Stimulated activated CD4-positive, alpha-beta T cell treated with anti-CD3 and anti-CD28 coated beads, Interleukin-4, amount 100 ng/mL, for 1 hour (primary cell): ENCODE data around the gene CBR3.
"Not testable (repeated sequence)": the region's sequence is repeated elsewhere in the genome, so short reads cannot be mapped to it uniquely, and the experiment has no call there.

Experiments
- DNase-seq: peaks from one replicate; pipeline ENCODE4 v3.0.0-alpha.2; 2020

The CBR3 gene

GRCh38 chr21:36120304-36120888, 14.5 kb upstream of the CBR3 start:
- no peak for DNase-seq

- no peak for DNase-seq
Measured at GRCh38 chr21:36122977-36123376, 11.9 kb upstream of the CBR3 start.

GRCh38 chr21:36124395-36124794, 10.5 kb upstream of the CBR3 start:
- DNase-seq, result no peak

GRCh38 chr21:36125512-36126207, 9.2 kb upstream of the CBR3 start:
- peak; percentile 51 for DNase-seq

- DNase-seq, result no peak
Measured at GRCh38 chr21:36126208-36126565, 8.7 kb upstream of the CBR3 start.

GRCh38 chr21:36126621-36127110, 8.2 kb upstream of the CBR3 start:
- DNase-seq, result no peak

GRCh38 chr21:36127250-36127904, 7.5 kb upstream of the CBR3 start:
- DNase-seq, result no peak

GRCh38 chr21:36127977-36128376, 6.9 kb upstream of the CBR3 start:
- no peak for DNase-seq

- DNase-seq, result no peak
Measured at GRCh38 chr21:36129219-36129618, 5.7 kb upstream of the CBR3 start.

GRCh38 chr21:36130414-36130762, 4.5 kb upstream of the CBR3 start:
- not testable (repeated sequence) for DNase-seq

GRCh38 chr21:36130839-36131238, 4.0 kb upstream of the CBR3 start:
- DNase-seq, result not testable (repeated sequence)

- DNase-seq, result no peak
Measured at GRCh38 chr21:36132696-36133095, 2.2 kb upstream of the CBR3 start.

GRCh38 chr21:36135391-36136102, 668 bp downstream of the CBR3 start:
- peak; percentile 60 for DNase-seq

GRCh38 chr21:36139791-36140190, 4.9 kb downstream of the CBR3 start:
- not testable (repeated sequence) for DNase-seq

- peak; percentile 75 for DNase-seq
Measured at GRCh38 chr21:36141513-36141925, 6.6 kb downstream of the CBR3 start.

GRCh38 chr21:36144233-36144632, 9.4 kb downstream of the CBR3 start:
- DNase-seq, result not testable (repeated sequence)

GRCh38 chr21:36145259-36145658, 10.4 kb downstream of the CBR3 start:
- DNase-seq, result no peak

GRCh38 chr21:36147911-36148310, 13.0 kb downstream of the CBR3 start:
- DNase-seq, result no peak

- DNase-seq, result no peak
Measured at GRCh38 chr21:36148886-36149285, 14.0 kb downstream of the CBR3 start.

GRCh38 chr21:36149788-36150711, 15.2 kb downstream of the CBR3 start:
- DNase-seq, result no peak

GRCh38 chr21:36155603-36156338, 20.9 kb downstream of the CBR3 start:
- DNase-seq, result no peak

GRCh38 chr21:36156339-36156814, 21.5 kb downstream of the CBR3 start:
- DNase-seq, result peak; percentile 100
